Measurements from ENCODE around the gene MOB3A. TPM values are rescaled to one million over a fixed set of nuclear protein-coding genes. Genes with fewer than 3 reads are reported as not detected.

The MOB3A gene
- total and polyA plus RNA-seq, 12 donors = 8.9 to 30.5 (median 15.7) TPM

- Histone ChIP-seq H3K36me3 (peaks cover under 1 to 97% (median 79%) of the 10 kb centered on the region in 9 donors), H3K27me3 (no peaks in the 10 kb centered on the region), H3K4me1 (peaks cover 0 to 6% (median 0%) of the 10 kb centered on the region in 9 donors), H3K27ac (peak overlapping the region in 1 of 10 donors; percentile 29), H3K4me3 (no peak overlapping the region), H3K9me3 (peaks cover 0 to 10% (median 0%) of the 10 kb centered on the region in 11 donors)
- DNase-seq = no peak
- intact Hi-C loops (cut with DNase I) = no loop called here
- TF ChIP-seq CTCF (IDR thresholded peaks at IDR 0.05) = no peak
- peak in 4 of 8 donors; percentile 4 to 41 (median 26) for ATAC-seq
- WGBS, 2 donors = 80 to 82% methylated on average over 31 of the region's 31 CpGs
Observed at GRCh38 chr19:2109046-2109864, 13.1 kb upstream of the MOB3A start.

DNA sequence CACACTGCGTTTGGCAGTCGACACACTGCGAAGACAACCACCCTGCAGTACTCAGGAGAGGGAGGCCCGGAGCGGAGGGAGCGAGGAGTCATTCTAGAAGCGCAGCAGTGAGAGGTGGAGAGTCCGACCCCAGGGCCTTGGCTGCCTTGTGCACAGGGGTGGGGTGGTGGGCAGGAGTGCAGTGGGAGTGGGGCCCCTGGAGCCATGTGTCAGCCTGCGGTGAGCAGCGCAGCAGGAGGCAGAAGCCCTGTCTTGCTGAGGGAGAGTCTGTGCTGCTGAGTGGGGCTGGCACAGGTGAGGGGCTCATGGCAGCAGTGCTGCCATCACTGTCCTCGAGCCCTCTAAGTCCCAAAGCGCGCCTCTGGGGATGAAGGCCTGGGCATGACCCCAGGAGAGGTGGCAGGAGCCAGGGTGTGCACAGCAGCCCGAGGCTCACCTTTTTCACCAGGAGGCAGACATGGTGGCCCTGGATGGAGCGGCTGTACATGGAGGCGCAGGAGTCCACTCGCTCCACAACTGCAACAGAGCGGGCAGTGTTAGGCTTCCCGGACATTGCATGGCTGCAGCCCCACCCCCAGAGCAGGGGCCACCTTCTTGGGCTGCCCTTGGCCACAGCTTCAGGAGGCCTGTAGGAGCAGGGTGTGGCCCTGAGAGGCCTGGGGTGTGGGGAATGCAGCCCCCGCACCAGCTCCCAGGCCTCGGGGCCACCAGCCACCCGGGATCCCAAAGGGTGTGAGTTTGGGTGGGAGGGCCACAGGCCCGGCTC is 12.3 kb upstream of the MOB3A start:
- 88 to 91% methylated on average over 23 of the region's 23 CpGs for whole genome bisulfite sequencing, 2 donors
- intact Hi-C loops (cut with DNase I) = no loop called here
- peaks cover 0 to 10% (median 0%) of the 10 kb centered on the region in 11 donors for H3K9me3 ChIP-seq
- ATAC-seq (peak in 3 of 8 donors; percentile 5 to 17 (median 10)), DNase-seq (no peak)
- H3K27ac ChIP-seq = peak overlapping the region in 1 of 10 donors; percentile 29
- no peak for TF ChIP-seq CTCF (IDR thresholded peaks at IDR 0.05)
- no peak overlapping the region for H3K4me3 ChIP-seq
- no peaks in the 10 kb centered on the region for H3K27me3 ChIP-seq
- H3K36me3 ChIP-seq = peaks cover 0 to 94% (median 71%) of the 10 kb centered on the region in 9 donors
- peaks cover 0 to 6% (median 0%) of the 10 kb centered on the region in 9 donors for H3K4me1 ChIP-seq

DNA sequence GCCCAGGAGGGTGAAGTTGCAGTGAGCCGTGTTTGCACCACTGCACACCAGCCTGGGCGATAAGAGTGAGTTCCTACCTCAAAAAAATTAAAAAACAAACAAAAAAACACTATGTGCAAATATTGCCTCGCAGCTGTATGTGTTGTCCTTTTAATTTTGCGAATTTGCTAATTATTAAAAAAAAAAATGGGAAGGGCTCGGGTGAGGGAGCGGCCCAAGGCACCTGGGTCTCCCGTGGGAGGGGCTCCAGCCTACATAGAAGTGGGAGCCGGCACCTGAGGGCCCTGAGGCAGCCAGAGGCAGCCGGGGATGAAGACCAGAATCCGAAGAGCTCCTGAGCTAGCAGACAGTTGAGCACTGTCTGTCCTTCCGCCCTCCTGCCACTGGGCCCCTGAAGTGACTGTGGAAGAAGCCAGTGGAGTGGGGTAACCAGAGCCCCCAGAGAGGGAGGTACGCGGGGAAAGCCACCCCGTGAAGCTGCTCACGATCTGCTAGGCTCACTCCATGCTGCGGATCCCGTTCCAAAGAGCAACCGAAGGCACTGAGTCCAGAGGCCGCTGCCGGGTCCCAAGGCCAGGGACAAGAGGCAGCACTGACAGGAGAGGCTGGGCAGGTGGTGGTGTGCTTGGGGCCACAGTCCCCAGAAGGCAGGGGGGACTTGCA is 7.0 kb upstream of the MOB3A start:
- no peak overlapping the region for H3K27ac ChIP-seq
- H3K4me3 ChIP-seq = no peak overlapping the region
- 91 to 92% methylated on average over 20 of the region's 20 CpGs for WGBS, 2 donors
- no peak for ATAC-seq
- peaks cover 0 to 86% (median 40%) of the 10 kb centered on the region in 9 donors for H3K36me3 ChIP-seq
- H3K27me3 ChIP-seq = no peaks in the 10 kb centered on the region
- intact Hi-C loops (cut with DNase I) = no loop called here
- TF ChIP-seq CTCF (IDR thresholded peaks at IDR 0.05) = no peak
- no peak for DNase-seq
- H3K9me3 ChIP-seq = peaks cover 0 to 10% (median 0%) of the 10 kb centered on the region in 11 donors
- H3K4me1 ChIP-seq = no peaks in the 10 kb centered on the region

Data from heart right ventricle (tissue), 16 donors.